SKM-1 treated with dmso at 0.1 percent for 144 hours (cell line): ENCODE results near the gene KDM2B.
A peak's percentile ranks its signal among the peaks of the same experiment; 100 is the strongest.

Experiments
- DNase-seq: peaks from one replicate; lab custom pipeline; 2025; ENCODE audit not compliant: unreplicated experiment; lab: John Stamatoyannopoulos, UW

KDM2B gene

GRCh38 chr12:121568518-121568917 is 12.3 kb downstream of the KDM2B start:
- no peak for DNase-seq

GRCh38 chr12:121565076-121565475 is 15.7 kb downstream of the KDM2B start:
- no peak for DNase-seq

- no peak for DNase-seq
Observed at GRCh38 chr12:121562488-121562887, 18.3 kb downstream of the KDM2B start.

GRCh38 chr12:121561009-121561395 is 19.8 kb downstream of the KDM2B start:
- no peak for DNase-seq

GRCh38 chr12:121560392-121561008 is 20.3 kb downstream of the KDM2B start:
- DNase-seq: no peak

- DNase-seq: no peak
Observed at GRCh38 chr12:121558956-121559355, 21.9 kb downstream of the KDM2B start.

- no peak for DNase-seq
Observed at GRCh38 chr12:121550974-121551634, 29.7 kb downstream of the KDM2B start.

GRCh38 chr12:121549075-121549474 is 31.7 kb downstream of the KDM2B start:
- DNase-seq: no peak

GRCh38 chr12:121545480-121545879 is 35.3 kb downstream of the KDM2B start:
- DNase-seq: no peak

GRCh38 chr12:121543786-121544185 is 37.0 kb downstream of the KDM2B start:
- no peak for DNase-seq

GRCh38 chr12:121539908-121540307 is 40.9 kb downstream of the KDM2B start:
- DNase-seq: no peak

- no peak for DNase-seq
Observed at GRCh38 chr12:121538699-121539061, 42.1 kb downstream of the KDM2B start.

GRCh38 chr12:121537814-121538698 is 42.8 kb downstream of the KDM2B start:
- DNase-seq: no peak

- peak; percentile 68 for DNase-seq
Observed at GRCh38 chr12:121536899-121537813, 43.7 kb downstream of the KDM2B start.

GRCh38 chr12:121536054-121536898 is 44.5 kb downstream of the KDM2B start:
- peak; percentile 19 for DNase-seq

GRCh38 chr12:121535150-121536053 is 45.4 kb downstream of the KDM2B start:
- no peak for DNase-seq

GRCh38 chr12:121534495-121535148 is 46.2 kb downstream of the KDM2B start:
- no peak for DNase-seq

- no peak for DNase-seq
Observed at GRCh38 chr12:121533394-121534090, 47.3 kb downstream of the KDM2B start.
